HPDE6-E6E7 (cell line): ENCODE results near the gene ORC3.

ENCODE experiments used
- DNase-seq: peaks from one replicate; pipeline ENCODE4 v3.0.0; 2011; ENCODE audit warnings: missing footprints; ENCODE audit errors: extremely low spot score

Gene ORC3

DNA sequence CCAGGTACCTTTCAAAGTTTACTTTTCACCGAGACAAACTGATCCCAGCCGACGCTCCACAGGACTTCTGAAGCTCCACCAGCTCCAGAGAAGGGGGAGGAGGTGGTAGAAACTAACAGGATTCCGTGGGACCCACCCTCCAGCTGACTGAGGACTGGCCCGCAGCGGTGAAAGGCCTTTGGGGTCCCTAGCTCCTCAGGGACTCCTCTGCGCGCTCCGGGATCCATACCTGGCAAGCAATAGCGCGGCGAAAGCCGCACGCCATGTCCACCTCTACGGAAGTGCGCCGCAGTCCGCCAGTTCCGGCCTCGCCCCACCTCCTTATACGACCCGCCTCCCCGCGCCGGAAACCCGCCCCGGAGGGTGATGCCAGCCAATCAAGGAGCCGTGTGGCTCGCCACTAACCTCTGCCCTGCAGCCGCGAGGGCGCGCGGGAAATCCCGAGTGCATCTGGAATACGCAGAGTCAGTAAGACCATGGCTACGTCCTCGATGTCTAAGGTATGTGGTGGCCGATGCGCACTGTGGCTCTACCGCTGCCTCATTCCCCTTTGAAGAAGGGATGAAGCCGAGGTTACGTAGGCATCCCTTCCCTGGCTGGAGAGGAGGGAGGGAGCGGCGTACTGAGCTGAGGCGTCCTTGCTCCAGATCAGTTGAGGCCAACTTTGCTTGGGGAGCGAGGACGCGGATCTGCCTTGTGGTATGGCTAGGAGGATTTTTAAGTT is at the start of gene ORC3, which contains the start of gene RARS2:
Gene ORC3, plus strand, starts transcription at position 443 of the 724 bp plus-strand sequence. Its CDS starts 34 bp downstream, at position 477.
Gene RARS2, minus strand, starts transcription at position 295 of the 724 bp plus-strand sequence. Its CDS starts 30 bp downstream, at position 265.
- peak; percentile 98 for DNase-seq

DNA sequence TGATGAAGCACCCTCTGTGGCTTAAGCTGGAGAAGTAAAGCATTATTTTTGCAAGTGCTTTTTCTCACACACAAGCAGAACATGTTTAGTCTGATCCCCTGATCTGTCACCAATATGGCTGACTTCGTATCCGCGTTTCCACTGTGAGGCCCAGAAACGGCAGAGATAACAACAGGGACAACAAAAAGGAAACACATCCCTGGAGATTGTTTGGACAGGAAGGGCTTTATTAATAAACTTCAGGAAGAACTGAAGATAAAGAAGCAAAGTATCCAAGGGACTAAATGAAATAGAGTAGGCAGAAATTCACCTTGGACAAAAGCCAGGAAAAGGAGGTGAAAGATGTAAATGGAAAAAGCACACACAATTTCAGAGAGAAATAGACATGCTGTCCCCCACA is 49.4 kb upstream of the ORC3 start:
- no peak for DNase-seq

DNA sequence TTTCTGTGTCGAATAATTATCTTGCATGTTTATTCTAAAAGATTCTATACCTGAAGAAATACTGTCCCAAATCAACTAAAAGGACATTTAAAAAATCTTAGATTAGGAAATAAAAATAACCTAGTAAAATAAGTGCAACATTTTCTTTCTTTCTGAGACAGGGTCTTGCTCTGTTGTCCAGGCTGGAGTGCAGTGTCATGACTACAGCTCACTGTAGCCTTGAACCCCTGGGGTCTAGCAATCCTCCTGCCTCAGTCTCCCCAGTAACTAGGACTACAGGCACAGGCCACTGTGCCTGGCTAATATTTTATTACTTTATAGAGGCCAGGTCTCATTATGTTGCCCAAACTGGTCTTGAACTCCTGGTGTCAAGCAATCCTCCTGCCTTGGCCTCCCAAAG is 48.9 kb upstream of the ORC3 start:
- DNase-seq, result no peak

DNA sequence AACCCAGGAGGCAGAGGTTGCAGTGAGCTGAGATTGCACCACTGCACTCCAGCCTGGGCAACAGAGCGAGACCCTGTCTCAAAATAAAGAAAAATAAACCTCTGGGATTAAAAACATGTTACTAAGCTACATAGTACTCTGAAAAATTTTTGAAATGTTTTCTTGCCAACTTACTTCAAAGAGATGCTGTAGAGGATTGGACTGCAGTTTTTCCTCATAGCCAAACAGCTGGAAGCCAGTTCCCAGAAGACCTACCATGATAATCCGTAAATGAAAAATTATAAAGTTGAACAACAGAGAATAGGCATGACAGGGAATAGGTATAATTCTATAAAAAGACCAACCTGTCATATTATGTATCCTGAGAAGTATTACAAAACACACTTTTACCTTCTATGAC is 48.2 kb upstream of the ORC3 start:
- DNase-seq, result no peak

DNA sequence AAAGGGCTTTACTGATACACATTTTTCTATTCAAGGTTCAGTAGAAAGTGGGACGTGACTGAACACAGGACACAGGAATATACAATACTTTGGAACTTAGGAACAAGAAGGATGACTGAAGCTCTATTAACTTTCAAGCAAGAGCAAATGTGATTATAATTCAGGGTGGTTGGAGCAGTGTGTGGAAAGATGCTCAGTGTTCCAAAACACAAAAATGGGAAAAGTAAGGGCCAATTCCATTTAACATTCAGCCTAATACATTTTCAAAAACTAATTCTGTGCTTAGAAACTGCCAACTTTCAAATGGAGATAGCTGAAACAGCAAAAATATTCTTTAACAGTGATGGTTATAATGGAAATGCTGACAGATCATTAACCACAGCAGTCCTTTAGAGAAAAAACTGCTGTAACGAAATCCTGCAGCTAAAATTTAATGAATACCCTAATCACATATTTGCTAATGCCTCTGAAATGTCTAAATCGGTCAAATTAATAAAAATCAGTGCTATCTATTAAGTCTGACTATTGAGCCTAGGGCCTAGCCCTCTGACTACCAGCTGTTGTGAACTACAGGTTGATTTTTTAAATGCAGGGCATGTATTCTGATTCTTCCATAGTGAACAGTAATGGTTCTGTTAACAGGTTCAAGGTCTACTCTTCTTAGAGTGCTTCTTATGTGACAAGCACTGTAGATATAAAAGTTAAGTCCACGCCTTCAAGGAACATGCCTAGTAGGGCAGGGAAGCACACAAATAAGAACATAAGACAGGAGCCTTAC is 46.0 kb upstream of the ORC3 start:
- DNase-seq, result no peak

DNA sequence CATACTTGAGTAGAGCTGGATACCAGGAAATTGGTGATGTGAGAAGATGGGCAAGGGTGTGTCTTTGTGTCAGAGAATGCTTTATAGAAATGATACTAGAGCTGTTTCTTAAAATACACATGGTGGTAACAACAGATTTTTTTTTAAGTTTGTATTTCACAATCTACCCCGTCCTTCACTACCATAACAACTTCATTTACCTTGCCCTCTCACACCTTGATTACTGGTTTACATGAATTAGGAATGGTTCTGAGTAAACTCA is 45.5 kb upstream of the ORC3 start:
- no peak for DNase-seq

DNA sequence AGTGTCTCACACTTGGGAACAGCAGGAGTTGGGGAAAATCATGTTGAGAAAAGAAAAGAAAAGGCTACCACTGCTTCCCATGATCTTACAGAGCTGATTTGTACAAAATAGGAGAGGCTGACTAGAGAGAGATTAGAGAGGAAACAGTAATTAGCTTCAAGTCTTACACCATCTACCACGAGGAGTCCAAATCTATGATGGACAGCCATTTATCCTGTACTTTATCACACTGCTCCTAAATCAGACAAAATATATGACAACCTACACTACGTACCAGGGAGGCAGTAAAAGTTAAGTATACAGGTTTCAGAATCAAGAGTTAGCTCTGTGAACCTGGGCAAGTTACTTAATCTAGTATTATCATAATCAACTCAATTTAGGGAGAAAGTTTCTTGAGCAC is 38.1 kb upstream of the ORC3 start:
- DNase-seq, result no peak

DNA sequence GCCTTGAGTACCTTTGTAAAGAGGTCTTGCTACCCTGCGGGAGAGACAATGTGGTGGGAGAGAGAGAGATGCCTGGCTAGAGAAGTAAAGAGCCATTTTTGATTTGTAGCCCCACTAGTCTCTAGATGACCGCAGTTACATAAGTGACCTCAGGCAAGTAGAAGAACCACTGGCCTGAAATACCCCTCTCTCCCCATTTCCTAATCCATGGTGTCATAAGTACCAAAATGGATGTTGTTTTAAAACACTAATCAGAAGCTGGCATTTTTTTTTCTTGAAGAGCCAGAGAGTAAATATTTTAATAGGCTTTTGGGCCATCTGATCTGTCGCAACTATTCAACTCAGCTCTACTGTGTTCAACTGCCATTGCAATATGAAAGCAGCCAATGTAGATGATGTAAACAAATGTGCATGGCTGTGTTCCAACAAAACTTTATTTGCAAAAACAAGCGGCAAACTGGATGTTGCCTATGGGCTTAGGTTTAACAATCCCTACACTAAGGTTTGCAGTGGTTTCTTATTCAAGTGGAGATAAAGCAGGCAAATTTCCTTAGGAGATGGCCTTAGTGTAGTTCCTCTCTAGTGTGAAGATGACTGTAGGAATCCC is 36.7 kb upstream of the ORC3 start:
- DNase-seq, result no peak

DNA sequence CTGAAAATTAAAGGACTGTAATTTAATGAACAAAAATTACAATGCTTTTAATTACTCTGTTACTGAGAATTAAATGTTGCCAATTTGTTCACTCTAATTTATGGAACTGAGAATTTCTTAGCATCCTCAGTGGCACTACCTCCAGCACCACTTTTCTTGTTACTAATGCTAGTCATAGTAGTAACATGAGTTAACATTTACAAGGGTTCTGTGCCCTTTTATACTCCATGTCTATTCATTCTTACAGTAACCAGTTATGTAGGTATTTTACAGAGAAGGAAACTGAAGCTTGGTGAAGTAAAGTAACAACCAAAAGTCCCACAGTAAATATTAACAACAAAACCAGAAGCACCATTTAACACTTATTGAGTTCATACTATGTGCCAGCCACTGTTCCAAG is 34.4 kb upstream of the ORC3 start:
- DNase-seq, result no peak

DNA sequence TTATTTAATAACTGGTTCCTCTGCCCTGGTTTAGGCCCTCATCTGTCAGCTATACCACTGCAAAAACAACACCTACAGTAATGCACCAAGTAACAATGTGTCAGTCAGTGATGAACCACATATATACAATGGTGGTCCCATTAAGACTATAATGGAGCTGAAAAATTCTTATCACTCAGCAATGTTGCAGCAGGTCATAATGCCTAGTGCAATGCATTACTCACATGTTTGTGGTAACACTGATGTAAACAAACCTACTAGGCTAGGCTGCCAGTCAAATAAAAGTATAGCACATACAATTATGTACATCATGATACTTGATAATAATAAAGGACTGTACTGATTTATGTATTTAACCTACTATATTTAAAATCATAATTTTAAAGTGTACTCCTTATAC is 31.5 kb upstream of the ORC3 start:
- no peak for DNase-seq

DNA sequence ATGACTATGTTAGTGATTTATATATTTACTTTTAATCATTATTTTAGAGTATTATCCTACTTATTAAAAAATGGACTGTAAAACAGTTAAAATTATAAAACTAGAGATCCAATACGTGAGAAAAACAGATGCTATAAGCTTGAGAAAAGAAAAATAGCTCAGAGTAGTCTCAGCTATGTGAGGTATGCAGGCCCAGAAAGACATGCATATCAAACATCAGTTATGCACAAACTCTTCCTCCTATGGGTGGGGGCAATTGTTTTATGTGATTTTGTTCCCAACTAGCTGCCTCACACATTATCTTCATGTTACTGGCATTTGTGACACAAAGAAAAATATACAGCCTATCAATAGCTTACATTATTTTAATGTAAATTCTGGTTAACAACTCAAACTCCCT is 28.9 kb upstream of the ORC3 start:
- no peak for DNase-seq

DNA sequence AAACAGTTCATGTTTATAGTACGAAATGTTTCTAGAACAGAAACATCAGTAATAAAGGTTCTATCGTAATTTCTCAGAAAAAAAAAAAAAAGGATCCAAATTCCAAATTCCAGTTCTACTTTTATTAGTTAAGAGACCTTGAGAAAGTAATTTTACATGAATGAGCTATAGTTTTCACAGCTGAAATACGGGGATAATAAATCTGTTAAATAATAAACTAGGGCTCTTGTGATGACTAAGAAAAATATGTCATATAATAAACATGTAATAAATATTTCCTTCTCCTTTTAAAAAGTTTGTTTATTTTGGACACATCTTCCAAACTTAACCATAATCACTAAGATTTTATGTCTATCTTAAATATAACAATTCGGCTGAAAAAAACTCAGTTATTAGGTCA is 17.9 kb upstream of the ORC3 start:
- no peak for DNase-seq

DNA sequence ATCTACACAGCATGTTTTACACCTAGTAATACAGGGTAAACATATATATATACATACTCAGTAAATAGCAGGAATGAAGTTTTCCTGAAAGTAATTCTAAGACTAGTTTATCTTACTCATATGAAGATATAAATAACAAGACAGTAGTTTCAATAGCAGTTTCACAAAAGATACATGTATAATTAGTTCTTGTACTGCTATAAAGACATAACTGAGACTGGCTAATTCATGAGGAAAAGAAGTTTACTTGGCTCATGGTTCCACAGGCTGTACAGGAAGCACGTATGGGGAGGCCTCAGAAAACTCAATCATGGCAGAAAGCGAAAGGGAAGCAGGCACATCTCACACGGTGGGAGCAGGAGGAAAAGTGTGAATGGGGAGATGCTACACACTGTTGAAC is 17.1 kb upstream of the ORC3 start:
- no peak for DNase-seq

DNA sequence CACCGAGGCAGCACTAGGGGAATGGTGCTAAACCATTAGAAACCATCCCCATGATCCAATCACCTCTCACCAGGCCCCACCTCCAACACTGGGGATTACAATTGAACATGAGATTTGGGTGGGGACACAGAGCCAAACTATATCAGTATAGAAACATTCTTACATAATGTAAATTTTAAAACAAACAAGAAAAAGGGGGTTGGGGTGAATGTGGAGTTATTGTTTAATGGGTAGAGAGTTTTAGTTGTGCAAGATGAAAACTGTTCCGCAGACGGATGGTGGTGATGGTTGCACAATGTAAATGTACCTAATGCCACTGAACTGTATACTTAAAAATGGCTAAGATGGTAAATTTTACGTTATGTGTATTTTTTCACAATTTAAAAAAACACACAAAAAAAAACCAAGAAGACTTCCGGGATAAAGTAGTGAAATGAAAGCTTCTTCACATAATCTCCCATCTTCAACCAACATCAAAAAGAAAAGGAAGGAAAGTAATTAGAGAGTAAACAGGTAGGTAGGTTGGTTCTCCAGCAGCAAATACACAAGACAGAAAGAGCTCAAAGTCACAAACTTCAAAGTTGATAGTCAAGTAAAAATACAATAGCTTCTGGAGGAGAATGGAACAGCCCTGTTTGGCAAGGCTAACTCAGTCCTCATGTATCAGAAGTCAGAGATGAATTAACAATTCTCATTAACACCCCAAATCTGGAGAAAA is 16.5 kb upstream of the ORC3 start:
- DNase-seq, result no peak

DNA sequence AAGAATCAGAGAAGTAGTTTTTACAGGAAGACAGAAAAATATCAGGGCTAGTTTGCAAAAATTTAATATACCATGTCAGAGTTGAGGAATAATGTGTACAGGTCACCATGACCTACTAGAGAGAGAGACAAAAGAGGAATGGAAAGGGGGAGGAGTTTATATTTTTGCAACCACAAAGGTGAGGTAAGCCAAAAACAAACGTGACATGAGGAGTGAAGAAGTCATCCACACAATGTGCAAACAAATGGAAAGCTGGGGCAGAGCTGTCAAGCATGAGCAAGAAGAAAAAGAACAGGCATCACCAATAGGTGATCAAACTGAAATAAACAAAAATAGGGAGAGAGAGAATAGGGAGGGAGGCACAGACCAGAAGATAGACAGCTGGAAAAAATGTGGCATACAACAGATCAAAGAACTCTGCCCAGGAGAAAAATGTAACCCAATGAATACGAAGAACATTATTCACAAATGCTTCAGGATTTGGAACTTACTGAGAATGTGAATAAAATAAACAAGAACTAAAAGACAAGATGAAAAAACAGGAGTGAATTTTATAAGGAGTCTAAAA is 15.6 kb upstream of the ORC3 start:
- DNase-seq, result no peak

DNA sequence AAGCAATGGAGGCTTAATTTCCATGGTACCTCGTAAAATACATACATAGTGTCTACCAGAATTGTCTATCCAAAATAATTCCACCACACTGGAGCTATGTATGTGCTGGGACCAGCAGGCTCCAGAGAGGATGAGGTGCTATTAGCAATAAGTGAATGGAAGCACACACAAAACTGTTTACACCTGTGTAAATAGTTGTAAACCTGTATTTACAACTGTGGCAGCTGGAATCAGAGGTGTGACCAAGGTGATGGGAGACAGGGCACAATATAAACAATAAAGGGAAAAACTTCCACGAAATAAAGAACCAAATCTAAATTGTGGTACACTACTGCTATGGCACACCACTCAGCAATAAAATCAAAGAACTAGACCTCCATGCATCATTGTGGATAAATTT is 14.5 kb upstream of the ORC3 start:
- DNase-seq, result no peak

DNA sequence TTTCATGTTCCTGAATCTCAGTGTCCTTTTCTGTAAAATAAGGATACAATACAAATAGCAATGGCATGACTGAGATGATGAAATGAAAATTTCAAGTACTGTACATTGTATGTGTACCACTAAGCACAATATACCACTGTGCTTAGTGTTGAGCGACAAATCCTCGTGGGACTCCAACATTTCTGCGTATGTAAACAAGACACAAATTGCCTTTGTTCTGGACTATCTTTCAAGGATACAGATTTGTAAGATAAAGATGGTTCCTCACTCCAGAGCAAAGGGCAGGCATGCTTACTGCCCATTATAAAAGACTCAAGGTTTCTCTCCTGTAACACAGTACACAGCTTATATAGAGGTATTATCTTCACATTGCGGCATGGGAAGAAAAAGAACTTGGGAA is 6.1 kb upstream of the ORC3 start:
- DNase-seq, result no peak

DNA sequence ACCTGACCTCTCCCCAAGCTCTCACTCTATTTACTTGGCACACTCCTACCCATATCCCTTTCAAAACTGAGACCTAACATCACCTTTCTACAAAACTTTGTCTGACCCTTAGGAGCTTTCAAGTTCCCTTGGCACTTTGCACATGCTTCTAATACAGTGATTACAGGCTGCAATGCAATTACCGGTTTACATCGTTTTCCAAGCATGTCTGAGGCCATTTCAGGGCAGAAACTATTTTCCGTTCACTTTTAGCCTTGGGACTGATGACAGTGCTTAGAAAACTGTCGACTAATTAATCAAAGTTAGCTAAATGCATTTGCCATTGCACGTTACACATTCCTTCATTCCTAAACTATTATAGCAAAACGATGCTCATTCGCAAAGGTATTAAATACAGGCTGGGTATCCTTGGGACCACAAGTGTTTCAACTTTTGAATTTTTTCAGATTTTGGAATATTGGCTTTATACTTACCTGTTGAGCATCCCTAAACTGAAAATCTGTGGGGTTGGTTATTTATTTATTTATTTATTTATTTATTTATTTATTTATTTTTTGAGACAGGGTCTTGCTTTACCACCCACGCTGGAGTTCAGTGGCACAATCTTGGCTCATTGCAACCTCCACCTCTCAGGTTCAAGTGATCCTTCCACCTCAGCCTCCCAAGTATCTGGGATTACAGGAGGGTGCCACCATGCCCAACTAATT is 3.4 kb upstream of the ORC3 start:
- DNase-seq, result no peak

DNA sequence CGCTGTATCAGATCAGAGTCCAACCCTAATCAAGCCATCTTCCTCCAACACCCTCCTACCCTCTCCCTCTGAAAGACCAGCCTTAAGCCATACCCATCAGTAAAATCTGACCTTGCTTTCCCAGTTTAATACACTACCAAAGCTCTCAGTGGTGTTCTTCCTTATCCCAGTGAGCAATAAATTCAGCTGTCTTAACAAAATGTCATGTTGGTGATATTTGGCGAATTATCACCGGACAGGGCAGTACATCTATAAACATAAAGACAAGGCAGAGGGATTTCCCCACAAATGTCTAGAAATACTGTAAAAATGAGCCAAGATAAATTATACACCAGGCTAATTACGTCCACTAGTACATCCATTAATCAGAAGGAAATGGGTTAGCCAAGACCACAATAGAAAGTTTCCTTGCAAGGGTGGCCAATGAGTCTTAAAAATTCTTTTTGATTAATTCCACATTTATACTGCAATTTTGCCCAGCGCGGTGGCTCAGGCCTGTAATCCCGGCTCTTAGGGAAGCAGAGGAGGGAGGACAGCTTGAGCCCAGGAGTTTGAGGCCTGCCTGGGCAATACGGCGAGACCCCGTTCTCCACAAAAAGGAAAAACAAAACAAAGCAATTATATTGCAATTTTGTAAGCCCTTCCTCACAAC is 1.1 kb upstream of the ORC3 start:
- no peak for DNase-seq

DNA sequence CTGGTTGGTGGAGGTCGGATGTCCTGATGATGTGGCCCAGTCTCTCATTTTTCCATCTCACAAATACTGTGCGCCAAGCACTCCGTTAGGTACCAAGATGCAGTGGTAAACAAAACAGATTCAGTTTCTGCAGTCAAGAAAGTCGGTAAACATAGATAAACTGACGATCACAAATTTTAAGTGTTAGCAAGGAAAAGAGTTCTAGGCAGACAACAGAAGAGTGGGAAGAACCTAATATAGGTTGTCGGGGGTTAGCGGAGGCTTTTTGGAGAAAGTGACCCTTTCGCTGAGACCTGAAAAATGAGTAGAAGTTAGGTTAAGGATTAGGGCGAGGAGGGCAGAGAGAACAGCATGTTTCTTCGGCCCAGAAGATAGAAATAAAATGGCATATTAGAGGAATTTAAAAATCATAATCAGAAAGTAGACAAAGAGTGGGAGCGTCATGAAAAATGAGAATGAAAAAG is 514 bp downstream of the ORC3 start:
- DNase-seq, result no peak

DNA sequence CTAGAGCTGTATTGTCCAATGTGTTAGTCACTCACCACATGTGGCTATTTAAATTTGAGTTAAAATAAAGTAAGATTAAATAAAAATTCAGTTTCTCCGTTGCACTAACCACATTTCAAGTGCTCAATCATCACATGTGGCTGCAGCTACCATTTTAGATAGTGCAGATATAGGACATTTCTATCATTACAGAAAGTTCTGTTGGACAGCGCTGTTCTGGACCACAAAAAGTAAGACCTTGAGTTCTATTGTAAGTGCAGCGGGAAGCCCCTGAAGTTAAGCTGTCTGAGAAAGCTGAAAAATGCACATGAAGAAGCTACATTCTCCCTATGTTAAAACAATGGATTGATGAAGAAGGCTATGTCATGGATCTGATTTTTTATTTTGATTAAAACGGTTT is 1.1 kb downstream of the ORC3 start:
- DNase-seq, result no peak
